Measurements from ENCODE around the gene POGLUT2. TPM values are rescaled to one million over a fixed set of nuclear protein-coding genes. Genes with fewer than 3 reads are reported as not detected.
"Not testable (repeated sequence)": the region's sequence is repeated elsewhere in the genome, so short reads cannot be mapped to it uniquely, and the experiment has no call there.

The POGLUT2 gene
- total RNA-seq, 1 experiment from 2014 or later = 22.5 TPM

GRCh38 chr13:102807699-102808098, 8.9 kb upstream of the POGLUT2 start:
- DNase-seq (ENCODE audit: low read depth) = no peak

- no peak for DNase-seq (ENCODE audit: low read depth)
Observed at GRCh38 chr13:102805680-102806079, 6.9 kb upstream of the POGLUT2 start.

- DNase-seq (ENCODE audit: low read depth) = peak; percentile 69
Observed at GRCh38 chr13:102800145-102801041, 1.6 kb upstream of the POGLUT2 start.

- DNase-seq (ENCODE audit: low read depth) = peak; percentile 32
Observed at GRCh38 chr13:102799426-102800144, 809 bp upstream of the POGLUT2 start.

GRCh38 chr13:102793611-102794355, 5.0 kb downstream of the POGLUT2 start:
- DNase-seq (ENCODE audit: low read depth) = no peak

- no peak for DNase-seq (ENCODE audit: low read depth)
Observed at GRCh38 chr13:102792396-102792795, 6.4 kb downstream of the POGLUT2 start.

- DNase-seq (ENCODE audit: low read depth) = no peak
Observed at GRCh38 chr13:102788683-102789082, 10.1 kb downstream of the POGLUT2 start.

GRCh38 chr13:102784483-102784882, 14.3 kb downstream of the POGLUT2 start:
- no peak for DNase-seq (ENCODE audit: low read depth)

GRCh38 chr13:102781591-102781990, 17.2 kb downstream of the POGLUT2 start:
- DNase-seq (ENCODE audit: low read depth) = no peak

GRCh38 chr13:102780656-102781055, 18.1 kb downstream of the POGLUT2 start:
- not testable (repeated sequence) for DNase-seq (ENCODE audit: low read depth)

- peak; percentile 10 for DNase-seq (ENCODE audit: low read depth)
Observed at GRCh38 chr13:102779436-102780159, 19.2 kb downstream of the POGLUT2 start.

GRCh38 chr13:102777736-102778135, 21.0 kb downstream of the POGLUT2 start:
- DNase-seq (ENCODE audit: low read depth) = no peak

GRCh38 chr13:102776271-102776670, 22.5 kb downstream of the POGLUT2 start:
- no peak for DNase-seq (ENCODE audit: low read depth)

- DNase-seq (ENCODE audit: low read depth) = no peak
Observed at GRCh38 chr13:102774591-102775520, 23.9 kb downstream of the POGLUT2 start.

- DNase-seq (ENCODE audit: low read depth) = no peak
Observed at GRCh38 chr13:102774214-102774568, 24.6 kb downstream of the POGLUT2 start.

- peak; percentile 83 for DNase-seq (ENCODE audit: low read depth)
Observed at GRCh38 chr13:102773441-102774213, 25.1 kb downstream of the POGLUT2 start, which contains the start of gene TEX30. Gene TEX30, minus strand, starts transcription at chr13:102773786. Its CDS starts 3,760 bp downstream, at chr13:102770026.

- no peak for DNase-seq (ENCODE audit: low read depth)
Observed at GRCh38 chr13:102772042-102772425, 26.7 kb downstream of the POGLUT2 start.

GRCh38 chr13:102771298-102772041, 27.3 kb downstream of the POGLUT2 start:
- no peak for DNase-seq (ENCODE audit: low read depth)

GRCh38 chr13:102770435-102770834, 28.3 kb downstream of the POGLUT2 start:
- DNase-seq (ENCODE audit: low read depth) = no peak
